Measurements from ENCODE around the gene NAA35. TPM values are rescaled to one million over a fixed set of nuclear protein-coding genes. Genes with fewer than 3 reads are reported as not detected.

Gene NAA35
- total and polyA plus RNA-seq, 9 of the 15 experiments (the other 6 are each of a cell fraction or from before 2014, with no cell fraction given): 17.7 to 43.9 (median 29.0) TPM

- TF ChIP-seq, protein P1, sequence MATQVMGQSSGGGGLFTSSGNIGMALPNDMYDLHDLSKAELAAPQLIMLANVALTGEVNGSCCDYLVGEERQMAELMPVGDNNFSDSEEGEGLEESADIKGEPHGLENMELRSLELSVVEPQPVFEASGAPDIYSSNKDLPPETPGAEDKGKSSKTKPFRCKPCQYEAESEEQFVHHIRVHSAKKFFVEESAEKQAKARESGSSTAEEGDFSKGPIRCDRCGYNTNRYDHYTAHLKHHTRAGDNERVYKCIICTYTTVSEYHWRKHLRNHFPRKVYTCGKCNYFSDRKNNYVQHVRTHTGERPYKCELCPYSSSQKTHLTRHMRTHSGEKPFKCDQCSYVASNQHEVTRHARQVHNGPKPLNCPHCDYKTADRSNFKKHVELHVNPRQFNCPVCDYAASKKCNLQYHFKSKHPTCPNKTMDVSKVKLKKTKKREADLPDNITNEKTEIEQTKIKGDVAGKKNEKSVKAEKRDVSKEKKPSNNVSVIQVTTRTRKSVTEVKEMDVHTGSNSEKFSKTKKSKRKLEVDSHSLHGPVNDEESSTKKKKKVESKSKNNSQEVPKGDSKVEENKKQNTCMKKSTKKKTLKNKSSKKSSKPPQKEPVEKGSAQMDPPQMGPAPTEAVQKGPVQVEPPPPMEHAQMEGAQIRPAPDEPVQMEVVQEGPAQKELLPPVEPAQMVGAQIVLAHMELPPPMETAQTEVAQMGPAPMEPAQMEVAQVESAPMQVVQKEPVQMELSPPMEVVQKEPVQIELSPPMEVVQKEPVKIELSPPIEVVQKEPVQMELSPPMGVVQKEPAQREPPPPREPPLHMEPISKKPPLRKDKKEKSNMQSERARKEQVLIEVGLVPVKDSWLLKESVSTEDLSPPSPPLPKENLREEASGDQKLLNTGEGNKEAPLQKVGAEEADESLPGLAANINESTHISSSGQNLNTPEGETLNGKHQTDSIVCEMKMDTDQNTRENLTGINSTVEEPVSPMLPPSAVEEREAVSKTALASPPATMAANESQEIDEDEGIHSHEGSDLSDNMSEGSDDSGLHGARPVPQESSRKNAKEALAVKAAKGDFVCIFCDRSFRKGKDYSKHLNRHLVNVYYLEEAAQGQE (IDR thresholded peaks at IDR 0.05; ENCODE audit: borderline replicate concordance): no peak
- TF ChIP-seq, protein P1 (CRISPR knock-in tag; IDR thresholded peaks at IDR 0.05; ENCODE audit: low read depth): no peak
- TF ChIP-seq FOXA3 (CRISPR knock-in tag; conservative IDR thresholded peaks at IDR 0.05 in 1 of 2, IDR thresholded peaks at IDR 0.05 in 1 of 2): no peak
- no peak for TF ChIP-seq POLR2B (IDR thresholded peaks at IDR 0.05; ENCODE audit: low read depth, partially characterized antibody)
- no peak for TF ChIP-seq ZNF24 (IDR thresholded peaks at IDR 0.05)
- no peak for TF ChIP-seq MLX (CRISPR knock-in tag; conservative IDR thresholded peaks at IDR 0.05)
- no peak for TF ChIP-seq ZNF57 (CRISPR knock-in tag; IDR thresholded peaks at IDR 0.05)
- no peak for TF ChIP-seq SNIP1 (IDR thresholded peaks at IDR 0.05; ENCODE audit: low read depth)
- no peak for TF ChIP-seq SIX5 (IDR thresholded peaks at IDR 0.05; ENCODE audit: borderline replicate concordance in 1 of 2, insufficient read depth in 1 of 2, low read depth in 1 of 2, low read length in 2 of 2)
- TF ChIP-seq RBM39 (optimal IDR thresholded peaks at IDR 0.05; ENCODE audit: low read depth, low read length): no peak
Measured at GRCh38 chr9:86043586-86043985, 102.6 kb downstream of the NAA35 start (continued).
